GM21360 (cell line): ENCODE data around the gene BLM.
"Not testable (repeated sequence)": the region's sequence is repeated elsewhere in the genome, so short reads cannot be mapped to it uniquely, and the experiment has no call there.

ENCODE experiments used
- ATAC-seq: cut with Tn5 transposase; IDR thresholded peaks from one replicate; pipeline ENCODE4 v1.9.1; 2021; ENCODE audit warnings: mild to moderate bottlenecking, moderate library complexity; ENCODE audit not compliant: unreplicated experiment

The BLM gene

GRCh38 chr15:90716976-90717821 lies at the start of gene BLM:
BLM (plus strand) TSS chr15:90717346; CDS start chr15:90747393, 30,047 bp downstream.
- peak; percentile 97 for ATAC-seq

- ATAC-seq, result not testable (repeated sequence)
These were observed 49.3 kb upstream of the BLM start for GRCh38 chr15:90667755-90668345.

GRCh38 chr15:90670631-90671030 lies 46.5 kb upstream of the BLM start:
- not testable (repeated sequence) for ATAC-seq

- no peak for ATAC-seq
These were observed 45.9 kb upstream of the BLM start for GRCh38 chr15:90671216-90671615.

- ATAC-seq, result not testable (repeated sequence)
These were observed 43.8 kb upstream of the BLM start for GRCh38 chr15:90673357-90673756.

- no peak for ATAC-seq
These were observed 42.7 kb upstream of the BLM start for GRCh38 chr15:90674476-90674875.

GRCh38 chr15:90675464-90675863 lies 41.7 kb upstream of the BLM start:
- ATAC-seq, result no peak

- ATAC-seq, result no peak
These were observed 39.0 kb upstream of the BLM start for GRCh38 chr15:90677807-90678790.

GRCh38 chr15:90679959-90680358 lies 37.2 kb upstream of the BLM start:
- ATAC-seq, result no peak

- no peak for ATAC-seq
These were observed 36.7 kb upstream of the BLM start for GRCh38 chr15:90680371-90680935.

- ATAC-seq, result no peak
These were observed 36.1 kb upstream of the BLM start for GRCh38 chr15:90681056-90681455.

GRCh38 chr15:90681480-90681879 lies 35.7 kb upstream of the BLM start:
- ATAC-seq, result no peak

- ATAC-seq, result no peak
These were observed 33.8 kb upstream of the BLM start for GRCh38 chr15:90683371-90683770.

- ATAC-seq, result no peak
These were observed 33.3 kb upstream of the BLM start for GRCh38 chr15:90683876-90684275.

GRCh38 chr15:90684281-90684680 lies 32.9 kb upstream of the BLM start:
- ATAC-seq, result no peak

- ATAC-seq, result peak; percentile 36
These were observed 31.3 kb upstream of the BLM start for GRCh38 chr15:90685591-90686434.

GRCh38 chr15:90686435-90687218 lies 30.5 kb upstream of the BLM start:
- peak; percentile 84 for ATAC-seq

GRCh38 chr15:90689326-90689961 lies 27.7 kb upstream of the BLM start:
- ATAC-seq, result not testable (repeated sequence)

GRCh38 chr15:90690585-90690984 lies 26.6 kb upstream of the BLM start:
- no peak for ATAC-seq
